HepG2 (cell line): ENCODE data around the gene CAPN12. TPM values are rescaled to one million over a fixed set of nuclear protein-coding genes. Genes with fewer than 3 reads are reported as not detected.
"Not testable (repeated sequence)": the region's sequence is repeated elsewhere in the genome, so short reads cannot be mapped to it uniquely, and the experiment has no call there.

ENCODE experiments used
- ATAC-seq: fragments of 200-7000 bp; cut with Tn5 transposase; 3 replicates; pipeline ENCODE4 v1.9.1; 2020; ENCODE audit warnings: mild to moderate bottlenecking, moderate library complexity
- BruUV-seq: library from RNA; stranded (reverse); fragments of 400-500 nt; replicated peaks from 2 replicates; lab custom pipeline; 2021; lab: Mats Ljungman, UMichigan
- CTCF ChIA-PET: fragments of 300-600 bp; formaldehyde crosslinking; extraction: SDS; loops from one replicate; lab custom pipeline; 2021; ENCODE audit warnings: low total read pairs, inconsistent platforms, low intra/inter-chr PET ratio; lab: Yijun Ruan, JAX
- POLR2A ChIA-PET: fragments of 350-600 bp; sonication (Branson Sonifier 250); formaldehyde crosslinking; loops from one replicate; lab custom pipeline; 2020; ENCODE audit warnings: antibody characterized with exemption, inconsistent platforms; lab: Yijun Ruan, JAX
- DNase-seq: peaks from one replicate; pipeline ENCODE4 v3.0.0-alpha.2; 2015; ENCODE audit warnings: low spot score
- FAIRE-seq: peaks from 3 replicates; lab custom pipeline; 2011; peaks lifted over from hg19 to GRCh38; lab: Jason Lieb, UNC
- H2AFZ ChIP-seq: one replicate; pipeline ENCODE4 v1.6.1; 2011; ENCODE audit warnings: low read length, inconsistent platforms
- H3K27ac ChIP-seq: fragments of 300-600 bp; 3 replicates; pipeline ENCODE4 v1.8.0; 2011; ENCODE audit warnings: mixed run types, mild to moderate bottlenecking, mixed read lengths, low read length, inconsistent platforms; ENCODE audit not compliant: insufficient read depth; ENCODE audit errors: extremely low read length
- H3K27me3 ChIP-seq, 2 experiments: fragments of 200-600 bp in 1 of 2; 2 replicates in 1 of 2; 3 replicates in 1 of 2; pipeline versions ENCODE4 v1.6.0 to v1.8.0; 2011; ENCODE audit warnings: low read length in 2 of 2, mild to moderate bottlenecking in 2 of 2, moderate library complexity in 2 of 2, inconsistent platforms in 1 of 2; ENCODE audit not compliant: insufficient read depth in 2 of 2, control insufficient read depth in 1 of 2
- H3K36me3 ChIP-seq, 2 experiments: fragments of 200-600 bp in 1 of 2; replicated peaks in 1 of 2; 2 replicates in 1 of 2; 3 replicates in 1 of 2; pipeline versions ENCODE4 v1.5.1 to v1.8.0; 2011; ENCODE audit warnings: low read length in 2 of 2, inconsistent platforms in 1 of 2; ENCODE audit not compliant: insufficient read depth in 2 of 2, control insufficient read depth in 1 of 2
- H3K4me1 ChIP-seq: 2 replicates; pipeline ENCODE4 v1.5.1; 2012; ENCODE audit warnings: low read length, inconsistent platforms; ENCODE audit not compliant: insufficient read depth
- H3K4me2 ChIP-seq: 2 replicates; pipeline ENCODE4 v1.6.0; 2011; ENCODE audit warnings: low read depth, low read length, inconsistent platforms
- H3K4me3 ChIP-seq, 3 experiments: fragments of 200-600 bp in 1 of 3; sonication (generic), shearing (Covaris generic) in 1 of 3; replicated peaks in 1 of 3; 2 replicates each; pipeline ENCODE4 v1.5.1; 2011 to 2016; ENCODE audit warnings: low read length in 3 of 3, inconsistent platforms in 2 of 3, low read depth in 2 of 3, mild to moderate bottlenecking in 2 of 3, control low read depth in 1 of 3, mixed read lengths in 1 of 3; ENCODE audit not compliant: insufficient read depth in 1 of 3
- H3K79me2 ChIP-seq: one replicate; pipeline ENCODE4 v1.6.1; 2011; ENCODE audit warnings: low read length, inconsistent platforms; ENCODE audit not compliant: insufficient read depth
- H3K9ac ChIP-seq: 2 replicates; pipeline ENCODE4 v1.6.0; 2011; ENCODE audit warnings: mild to moderate bottlenecking, low read depth, low read length, inconsistent platforms; ENCODE audit not compliant: insufficient read depth
- H3K9me3 ChIP-seq: 2 replicates; pipeline ENCODE4 v1.5.1; 2012; ENCODE audit warnings: mild to moderate bottlenecking, low read length
- H4K20me1 ChIP-seq: 2 replicates; pipeline ENCODE4 v1.6.0; 2011; ENCODE audit warnings: inconsistent platforms, mild to moderate bottlenecking, low read length, moderate library complexity; ENCODE audit not compliant: insufficient read depth
- PAXIP1 ChIP-seq: sonication (generic); formaldehyde crosslinking; conservative IDR thresholded peaks from 2 replicates; pipeline ENCODE4 v1.4.0; 2020; ENCODE audit warnings: mild to moderate bottlenecking, missing genetic modification reagents, moderate library complexity
- ZBTB40 ChIP-seq, 2 experiments: fragments of 450-650 bp in 1 of 2; sonication (generic) in 1 of 2; formaldehyde crosslinking in 1 of 2; IDR thresholded peaks; 2 replicates each; pipeline versions ENCODE4 v1.6.1 to v1.8.0; 2016 to 2022; ENCODE audit warnings: antibody characterized with exemption in 1 of 2, mild to moderate bottlenecking in 1 of 2, missing genetic modification reagents in 1 of 2
- ZNF12 ChIP-seq: sonication (generic); formaldehyde crosslinking; IDR thresholded peaks from 2 replicates; pipeline ENCODE4 v1.5.0; 2020; ENCODE audit warnings: missing genetic modification reagents
- ZNF18 ChIP-seq: sonication (generic); formaldehyde crosslinking; IDR thresholded peaks from 2 replicates; pipeline ENCODE4 v1.8.0; 2022; ENCODE audit warnings: mild to moderate bottlenecking, missing genetic modification reagents; ENCODE audit not compliant: insufficient replicate concordance
- ZNF367 ChIP-seq: sonication (generic); formaldehyde crosslinking; IDR thresholded peaks from 2 replicates; pipeline ENCODE4 v1.4.0; 2020; ENCODE audit warnings: missing genetic modification reagents, borderline replicate concordance
- WGBS: methylation state at CpG from one replicate; pipeline ENCODE4 v1.1.6; 2017; ENCODE audit warnings: low lambda C conversion rate; 5-methylcytosine and 5-hydroxymethylcytosine counted together
- in situ Hi-C: cut with HindIII; loops from 2 replicates; pipeline ENCODE4 v1.10.0; 2017; ENCODE audit warnings: low pct_unique_long_range_greater_than_20kb; ENCODE audit not compliant: extremely low pct_ligation_motif_present
- intact Hi-C: fragments of 100-400 bp; cut with micrococcal nuclease; formaldehyde crosslinking; loops from one replicate; pipeline ENCODE4 v1.10.0; 2022; ENCODE audit not compliant: unreplicated experiment
- polyA plus RNA-seq, 8 experiments: library from polyadenylated mRNA; depleted of rRNA in 3 of 8; stranded (reverse) in 7 of 8; unstranded in 1 of 8; fragments of >200 nt; fragmentation: Illumina TruSeq in 4 of 8; extraction: Trizol in 4 of 8; gene quantifications; 2 replicates each; pipeline versions ENCODE4 v1.2.1 to v1.2.3, GENCODE V29; 2011 to 2016; ENCODE audit warnings: low read depth in 4 of 8, missing spikeins in 1 of 8, mixed read lengths in 1 of 8; ENCODE audit not compliant: insufficient read depth in 1 of 8
- total RNA-seq, 5 experiments: library from RNA; depleted of rRNA; stranded (reverse); fragments of >200 nt; fragmentation: Illumina TruSeq; extraction: Trizol; gene quantifications; 2 replicates each; pipeline ENCODE4 v1.2.3, GENCODE V29; 2016; ENCODE audit warnings: low read depth in 1 of 5

CAPN12 gene
- total and polyA plus RNA-seq, 2 of the 13 experiments (the other 11 are each of a cell fraction or from before 2014, with no cell fraction given) = 1.6 to 13.6 TPM

- TF ChIP-seq ZBTB40 (IDR thresholded peaks at IDR 0.05) = no peak
- TF ChIP-seq ZBTB40 (CRISPR knock-in tag; IDR thresholded peaks at IDR 0.05) = no peak
- no peak for TF ChIP-seq ZNF18 (CRISPR knock-in tag)
- peak; percentile 31; the same call in 1 of the 2 replicates for TF ChIP-seq PAXIP1 (CRISPR knock-in tag)
- TF ChIP-seq ZNF12 (CRISPR knock-in tag) = no peak
- no peak for TF ChIP-seq ZNF367 (CRISPR knock-in tag)
Observed at GRCh38 chr19:38792250-38793111, 48.2 kb upstream of the CAPN12 start (continued).

GRCh38 chr19:38791451-38792064 lies 47.3 kb upstream of the CAPN12 start:
- intact Hi-C loops, BruUV-seq, in situ Hi-C loops, H3K79me2 ChIP-seq, H3K9ac ChIP-seq, H3K27me3 ChIP-seq, H3K4me2 ChIP-seq, DNase-seq, H3K36me3 ChIP-seq, H3K9me3 ChIP-seq, FAIRE-seq, H4K20me1 ChIP-seq, H2AFZ ChIP-seq, ATAC-seq, H3K4me3 ChIP-seq, CTCF ChIA-PET, H3K27ac ChIP-seq, POLR2A ChIA-PET: not testable (repeated sequence)
- no CpG with 5 or more reads among the region's 40 CpGs for WGBS
- peaks cover 24% of the 10 kb centered on the region for H3K4me1 ChIP-seq
